Ovary (tissue), 3 donors: Measurements from ENCODE around the gene MAP2K7.

Experiments used
- EP300 ChIP-seq: sonication (generic); formaldehyde crosslinking; IDR thresholded peaks from one replicate; pipeline ENCODE4 v1.6.1; 2017; ENCODE audit warnings: antibody characterized with exemption
- POLR2A ChIP-seq: fragments of 450-650 bp; IDR thresholded peaks from one replicate; pipeline ENCODE4 v1.6.1; 2017; ENCODE audit warnings: antibody characterized with exemption, mild to moderate bottlenecking, moderate library complexity
- TF ChIP-seq, protein P1 (sequence below), 3 donors: fragments of 450-650 bp in 2 of 3; fragments of 200-600 bp in 1 of 3; IDR thresholded peaks; one replicate each; pipeline versions ENCODE4 v1.5.1 to v1.8.0; 2016 to 2022; ENCODE audit warnings: antibody characterized with exemption in 3 of 3, mild to moderate bottlenecking in 1 of 3
- donor health status: DM: no; HTN: no; CAD: no.

- TF ChIP-seq, protein P1, sequence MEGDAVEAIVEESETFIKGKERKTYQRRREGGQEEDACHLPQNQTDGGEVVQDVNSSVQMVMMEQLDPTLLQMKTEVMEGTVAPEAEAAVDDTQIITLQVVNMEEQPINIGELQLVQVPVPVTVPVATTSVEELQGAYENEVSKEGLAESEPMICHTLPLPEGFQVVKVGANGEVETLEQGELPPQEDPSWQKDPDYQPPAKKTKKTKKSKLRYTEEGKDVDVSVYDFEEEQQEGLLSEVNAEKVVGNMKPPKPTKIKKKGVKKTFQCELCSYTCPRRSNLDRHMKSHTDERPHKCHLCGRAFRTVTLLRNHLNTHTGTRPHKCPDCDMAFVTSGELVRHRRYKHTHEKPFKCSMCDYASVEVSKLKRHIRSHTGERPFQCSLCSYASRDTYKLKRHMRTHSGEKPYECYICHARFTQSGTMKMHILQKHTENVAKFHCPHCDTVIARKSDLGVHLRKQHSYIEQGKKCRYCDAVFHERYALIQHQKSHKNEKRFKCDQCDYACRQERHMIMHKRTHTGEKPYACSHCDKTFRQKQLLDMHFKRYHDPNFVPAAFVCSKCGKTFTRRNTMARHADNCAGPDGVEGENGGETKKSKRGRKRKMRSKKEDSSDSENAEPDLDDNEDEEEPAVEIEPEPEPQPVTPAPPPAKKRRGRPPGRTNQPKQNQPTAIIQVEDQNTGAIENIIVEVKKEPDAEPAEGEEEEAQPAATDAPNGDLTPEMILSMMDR (IDR thresholded peaks at IDR 0.05), result no peak
- TF ChIP-seq POLR2A (no peak), EP300 (no peak)
These were observed 27.8 kb downstream of the MAP2K7 start for GRCh38 chr19:7931221-7932061.
